Epidermal melanocyte (primary cell): Measurements from ENCODE around the gene GRIA4.

Source experiments
- DNase-seq: peaks from one replicate; pipeline ENCODE4 v3.0.0; 2011; ENCODE audit warnings: low spot score; ENCODE audit not compliant: insufficient read length

Gene GRIA4

DNA sequence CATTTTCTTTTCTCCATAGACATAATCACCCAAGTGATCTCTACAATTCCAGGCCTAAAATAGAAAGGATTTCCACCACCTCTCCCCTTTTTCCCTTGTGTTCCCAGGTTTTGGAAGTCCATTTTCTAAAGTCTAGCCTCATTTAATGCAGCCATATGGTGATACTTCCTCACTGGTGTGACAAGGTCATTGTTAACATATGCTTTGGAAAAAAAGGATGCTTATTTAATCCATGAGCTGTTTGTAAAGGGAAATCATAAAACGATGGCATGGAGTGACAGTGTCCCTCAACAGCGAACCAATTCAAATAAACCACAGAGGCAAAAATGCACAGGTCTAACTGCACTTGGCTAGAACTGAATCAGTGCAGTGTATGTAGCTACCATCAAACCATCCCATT, 26.6 kb downstream of the GRIA4 start:
- no peak for DNase-seq

DNA sequence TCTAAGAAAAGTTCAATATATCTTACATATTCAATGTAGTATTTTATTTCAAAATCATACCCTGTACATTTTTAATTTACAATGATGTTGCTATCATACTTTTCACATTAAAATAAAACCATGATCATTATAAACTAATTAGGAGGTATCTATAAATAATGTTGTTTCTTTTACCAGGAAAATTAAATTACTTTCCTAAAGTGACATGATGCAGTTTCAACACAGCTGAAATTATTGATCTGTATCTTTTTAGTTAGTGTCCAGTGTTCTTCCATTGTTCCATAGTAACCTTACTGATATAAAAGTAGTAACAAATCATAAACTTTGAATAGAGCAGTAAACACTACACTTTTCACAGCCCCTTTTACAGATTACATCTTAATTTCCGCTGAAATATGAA, 29.7 kb downstream of the GRIA4 start:
- no peak for DNase-seq

DNA sequence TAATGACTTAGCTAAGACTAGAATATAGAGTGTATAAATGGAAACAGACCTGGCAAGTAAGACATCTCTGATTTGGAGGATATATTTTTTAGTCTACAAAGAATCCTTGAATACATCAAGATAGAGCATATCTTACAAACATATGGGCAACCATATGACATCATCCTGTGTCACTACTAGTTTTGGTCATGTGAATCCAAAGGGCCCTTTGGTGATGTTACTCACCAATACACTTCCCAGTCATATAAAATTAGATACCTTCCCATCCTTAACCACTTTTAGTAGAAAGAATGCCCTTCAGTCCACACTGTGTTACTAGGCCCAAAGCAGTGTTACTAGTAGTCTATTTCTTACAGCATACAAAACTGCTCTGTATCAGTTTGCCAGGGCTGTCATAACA, 31.6 kb downstream of the GRIA4 start:
- DNase-seq: no peak

DNA sequence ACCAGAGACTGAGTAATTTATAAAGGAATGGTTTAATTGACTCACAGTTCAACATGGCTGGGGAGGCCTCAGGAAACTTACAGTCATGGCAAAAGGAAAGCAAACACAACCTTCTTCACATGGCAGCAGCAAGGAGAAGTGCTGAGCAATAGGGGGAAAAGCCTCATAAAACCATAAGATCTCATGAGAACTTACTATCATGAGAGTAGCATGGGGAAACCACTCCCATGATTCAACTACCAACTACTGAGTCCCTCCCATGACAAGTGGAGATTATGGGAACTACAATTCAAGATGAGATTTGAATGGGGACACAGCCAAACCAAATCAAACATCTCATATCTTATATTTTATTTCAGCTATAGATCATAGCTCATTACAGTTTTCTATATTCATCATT, 33.0 kb downstream of the GRIA4 start:
- DNase-seq: no peak

- no peak for DNase-seq
These were observed 35.1 kb downstream of the GRIA4 start for GRCh38 chr11:105644839-105645573.

DNA sequence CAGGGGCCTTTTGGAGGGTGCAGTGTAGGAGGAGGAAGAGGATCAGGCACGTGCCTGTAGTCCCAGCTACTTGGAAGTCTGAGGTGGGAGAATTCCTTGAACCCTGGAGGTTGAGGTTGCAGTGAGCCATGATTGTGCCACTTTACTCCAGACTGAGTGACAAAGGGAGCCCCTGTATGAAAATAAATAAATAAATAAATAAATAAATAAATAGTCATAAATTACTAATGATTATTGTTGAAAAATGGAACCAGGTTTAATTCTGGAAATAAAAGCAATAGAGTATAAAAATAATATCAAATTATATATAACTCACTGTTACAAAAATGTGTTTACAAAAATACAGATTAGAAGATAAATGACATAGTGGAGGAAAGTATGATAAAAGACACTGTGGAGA, 37.9 kb downstream of the GRIA4 start:
- DNase-seq: no peak

GRCh38 chr11:105648762-105649161, 38.9 kb downstream of the GRIA4 start:
- DNase-seq: no peak

GRCh38 chr11:105665281-105665680, 55.4 kb downstream of the GRIA4 start:
- no peak for DNase-seq

DNA sequence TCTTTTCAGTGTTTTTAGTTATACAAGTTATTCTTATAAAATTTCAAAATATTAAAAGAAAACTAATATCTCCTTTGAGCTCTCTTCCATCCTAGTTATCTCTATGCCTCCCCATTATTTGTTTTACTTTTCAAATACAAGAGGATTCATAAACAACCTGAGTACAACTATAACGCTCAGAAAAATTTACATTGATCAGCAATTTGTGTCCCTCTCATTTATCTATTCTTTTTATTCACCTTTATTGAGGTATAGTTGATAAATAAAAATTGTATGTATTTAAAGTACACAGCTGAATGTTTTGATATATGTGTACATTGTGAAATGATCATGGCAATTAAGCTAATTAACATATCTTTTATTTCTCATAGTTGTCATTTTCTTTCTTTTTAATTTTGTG, 57.6 kb downstream of the GRIA4 start:
- DNase-seq: no peak

- no peak for DNase-seq
These were observed 60.9 kb downstream of the GRIA4 start for GRCh38 chr11:105670811-105671210.

DNA sequence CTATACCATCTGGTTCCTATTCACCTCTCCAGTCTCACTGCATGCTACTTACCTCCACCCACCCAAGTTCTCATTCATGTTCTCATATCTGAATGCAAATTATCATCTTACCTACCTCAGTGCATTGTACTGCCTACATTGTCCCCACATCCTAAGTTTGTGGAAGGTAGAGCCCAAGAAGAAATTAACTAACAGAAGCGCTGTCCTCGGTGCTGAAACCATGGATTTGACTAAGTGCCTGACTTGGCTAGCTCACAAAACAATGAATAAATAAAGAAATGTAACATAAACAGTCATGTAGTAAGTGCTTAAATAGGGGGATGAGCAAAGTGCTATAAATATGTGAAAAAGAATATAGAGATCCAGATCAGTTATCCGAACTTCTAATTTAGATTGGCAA, 63.2 kb downstream of the GRIA4 start:
- peak; percentile 16 for DNase-seq

- no peak for DNase-seq
These were observed 79.8 kb downstream of the GRIA4 start for GRCh38 chr11:105689631-105690030.

GRCh38 chr11:105690467-105690866, 80.6 kb downstream of the GRIA4 start:
- no peak for DNase-seq

DNA sequence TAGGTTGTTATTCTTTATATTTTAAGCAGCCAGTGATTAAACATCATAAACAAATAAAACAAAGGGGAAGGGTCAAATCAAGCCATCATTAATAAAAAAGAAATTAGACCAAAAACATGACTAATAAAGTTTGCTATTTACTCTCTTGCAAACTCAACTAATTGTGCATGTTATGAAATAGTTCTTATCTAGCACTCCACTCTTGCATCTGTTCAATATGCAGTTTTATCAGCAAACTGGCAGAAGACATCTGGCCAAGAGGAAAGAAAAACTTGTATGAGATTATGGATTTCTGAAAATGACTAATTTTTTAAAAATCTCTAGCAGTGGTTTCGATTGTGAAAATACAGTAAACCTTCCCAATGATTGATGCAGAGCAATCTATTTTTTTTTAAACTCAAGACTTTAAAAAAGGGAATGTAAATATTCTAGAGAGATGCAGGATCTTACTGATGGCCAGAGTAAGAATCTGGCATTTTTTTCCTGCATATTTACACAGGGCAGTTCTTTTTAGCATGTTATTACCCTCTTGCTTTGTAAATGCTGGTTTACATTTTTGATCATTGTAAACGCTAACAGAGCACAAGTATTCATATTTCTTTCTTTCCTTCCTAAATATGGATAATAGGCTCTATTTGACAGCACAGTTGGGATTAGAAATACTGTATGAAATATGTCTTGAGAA, 83.3 kb downstream of the GRIA4 start:
- no peak for DNase-seq

GRCh38 chr11:105696000-105696399, 86.1 kb downstream of the GRIA4 start:
- no peak for DNase-seq

DNA sequence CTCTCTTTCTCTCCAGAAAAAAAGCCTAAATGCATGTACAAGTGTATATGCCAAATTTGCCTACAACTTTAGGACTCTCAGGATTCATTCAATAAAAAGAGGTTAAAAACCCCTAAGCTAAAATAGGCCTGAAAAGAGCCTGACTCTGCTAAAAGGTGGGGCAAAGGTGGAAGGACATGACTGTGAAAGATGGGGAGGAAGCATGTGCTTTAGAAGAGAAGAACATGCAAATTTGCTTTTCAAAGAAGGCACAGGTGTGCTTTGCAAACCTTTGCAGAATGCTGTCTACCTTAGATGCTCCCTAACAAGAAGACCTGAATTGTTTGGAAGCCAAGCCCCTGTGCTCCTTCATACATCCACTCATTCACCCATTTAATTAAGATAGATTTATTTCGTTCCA, 87.4 kb downstream of the GRIA4 start:
- no peak for DNase-seq

- no peak for DNase-seq
These were observed 89.3 kb downstream of the GRIA4 start for GRCh38 chr11:105699203-105699602.

- DNase-seq: no peak
These were observed 90.4 kb downstream of the GRIA4 start for GRCh38 chr11:105700271-105700670.

GRCh38 chr11:105701098-105701497, 91.2 kb downstream of the GRIA4 start:
- no peak for DNase-seq

DNA sequence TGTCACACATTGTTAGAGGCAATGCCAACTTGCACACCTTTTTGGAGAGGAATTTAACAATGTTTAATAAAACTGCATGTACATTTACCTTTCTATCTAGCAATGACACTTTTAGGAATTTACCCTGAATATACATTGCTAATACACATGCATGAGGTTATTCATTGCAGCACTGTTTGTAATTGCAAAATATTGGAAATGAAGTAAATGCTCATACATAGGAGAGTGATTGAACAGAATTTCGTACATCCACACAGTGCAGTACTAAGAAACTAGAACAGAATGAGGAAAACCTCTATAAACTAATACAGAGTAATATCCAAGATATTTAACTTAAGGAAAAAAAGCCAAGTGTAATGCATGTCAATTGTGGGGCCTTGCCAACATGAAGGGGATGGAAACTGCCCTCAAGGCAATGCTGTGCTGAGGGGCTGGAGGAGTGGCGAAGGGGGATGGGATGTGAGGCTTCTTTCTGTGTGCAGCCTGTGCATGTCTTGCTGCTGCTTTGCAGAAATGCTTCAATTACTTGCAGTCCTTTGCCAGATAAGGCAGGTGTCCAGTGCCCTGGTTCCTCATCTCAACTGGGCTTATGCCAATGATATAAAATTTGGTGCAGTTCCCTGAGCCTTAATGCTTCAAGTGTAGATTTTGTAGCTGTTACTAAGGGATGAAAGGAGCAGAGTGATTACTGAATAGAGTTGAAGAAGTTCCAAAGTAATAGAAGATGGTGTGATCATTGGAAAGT, 96.1 kb downstream of the GRIA4 start:
- DNase-seq: no peak

GRCh38 chr11:105713106-105713505, 103.2 kb downstream of the GRIA4 start:
- DNase-seq: no peak

- DNase-seq: no peak
These were observed 103.8 kb downstream of the GRIA4 start for GRCh38 chr11:105713696-105714095.
